Renal cortical epithelial cell (primary cell): Measurements from ENCODE around the gene CFAP298. TPM values are rescaled to one million over a fixed set of nuclear protein-coding genes. Genes with fewer than 3 reads are reported as not detected.

Source experiments
- DNase-seq: peaks from one replicate; pipeline ENCODE4 v3.0.0-alpha.2; 2011; ENCODE audit warnings: low read depth
- total RNA-seq: library from RNA; depleted of rRNA; stranded (reverse); fragments of >200 nt; gene quantifications from 2 replicates; pipeline ENCODE4 v1.2.3, GENCODE V29; 2014

The CFAP298 gene
- total RNA-seq, 1 donor from 2014 or later = 36.1 TPM

- DNase-seq = peak; percentile 48
Measured at GRCh38 chr21:32599091-32599490, 13.1 kb downstream of the CFAP298 start.

GRCh38 chr21:32597205-32597604, 15.0 kb downstream of the CFAP298 start:
- peak; percentile 94 for DNase-seq

- DNase-seq = no peak
Measured at GRCh38 chr21:32595431-32595830, 16.7 kb downstream of the CFAP298 start.

- no peak for DNase-seq
Measured at GRCh38 chr21:32593690-32594089, 18.5 kb downstream of the CFAP298 start.

GRCh38 chr21:32592929-32593502, 19.2 kb downstream of the CFAP298 start:
- no peak for DNase-seq

GRCh38 chr21:32590130-32590529, 22.0 kb downstream of the CFAP298 start:
- DNase-seq = no peak

- no peak for DNase-seq
Measured at GRCh38 chr21:32587651-32588050, 24.5 kb downstream of the CFAP298 start.

- DNase-seq = no peak
Measured at GRCh38 chr21:32587120-32587519, 25.1 kb downstream of the CFAP298 start.

GRCh38 chr21:32585970-32586369, 26.2 kb downstream of the CFAP298 start:
- DNase-seq = no peak

GRCh38 chr21:32585042-32585710, 27.0 kb downstream of the CFAP298 start, which contains the start of gene TCP10L:
TSS of gene TCP10L (minus strand) at chr21:32585523. CDS start at chr21:32584304, 1,219 bp downstream.
- DNase-seq = no peak

- DNase-seq = no peak
Measured at GRCh38 chr21:32584472-32584871, 27.7 kb downstream of the CFAP298 start.

GRCh38 chr21:32581732-32582131, 30.4 kb downstream of the CFAP298 start:
- no peak for DNase-seq

GRCh38 chr21:32580949-32581348, 31.2 kb downstream of the CFAP298 start:
- no peak for DNase-seq

GRCh38 chr21:32578107-32578691, 34.0 kb downstream of the CFAP298 start:
- DNase-seq = no peak

GRCh38 chr21:32576011-32576410, 36.2 kb downstream of the CFAP298 start:
- DNase-seq = no peak

GRCh38 chr21:32574946-32575925, 36.9 kb downstream of the CFAP298 start:
- DNase-seq = no peak

- DNase-seq = no peak
Measured at GRCh38 chr21:32572574-32573420, 39.4 kb downstream of the CFAP298 start.

GRCh38 chr21:32570456-32570855, 41.7 kb downstream of the CFAP298 start:
- no peak for DNase-seq

GRCh38 chr21:32569261-32570230, 42.6 kb downstream of the CFAP298 start:
- peak; percentile 68 for DNase-seq

- no peak for DNase-seq
Measured at GRCh38 chr21:32567626-32568025, 44.6 kb downstream of the CFAP298 start.
